ENCODE measurements around the gene MED17. TPM values are rescaled to one million over a fixed set of nuclear protein-coding genes. Genes with fewer than 3 reads are reported as not detected.

Gene MED17
- total RNA-seq, 1 donor from 2014 or later = 30.8 TPM

DNA sequence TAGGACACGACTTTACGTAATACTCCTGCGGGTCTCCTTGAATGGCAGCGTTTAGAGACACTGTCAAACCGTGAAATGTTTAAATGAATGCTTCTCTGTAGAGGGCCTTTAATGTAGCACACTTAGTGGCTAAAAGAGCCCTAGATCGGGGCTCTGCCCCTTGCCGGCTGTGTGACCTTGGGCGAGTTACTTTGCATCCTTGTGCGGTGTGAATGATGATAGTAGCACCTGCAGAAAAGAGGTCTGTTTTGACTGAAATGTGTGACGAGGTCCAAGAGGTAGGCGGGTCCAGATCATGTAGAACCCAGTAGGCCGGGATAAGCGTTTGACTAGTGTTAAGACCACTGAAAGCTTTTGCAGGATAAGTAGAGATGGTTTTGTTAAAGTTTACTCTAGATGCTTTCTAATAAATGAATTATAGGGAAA is 866 bp downstream of the MED17 start:
- DNase-seq = no peak
- intact Hi-C loops (cut with DNase I) = no loop called here
- H3K4me1 ChIP-seq = peaks cover 33% of the 10 kb centered on the region
- H3K27ac ChIP-seq = peak overlapping the region; percentile 93
- no peaks in the 10 kb centered on the region for H3K27me3 ChIP-seq (ENCODE audit: low read depth)
- H3K4me3 ChIP-seq = peak overlapping the region; percentile 95
- peak in 1 of 2 donors; percentile 14 for ATAC-seq
- peaks cover 21% of the 10 kb centered on the region for H3K36me3 ChIP-seq
- H3K9me3 ChIP-seq = no peaks in the 10 kb centered on the region
- TF ChIP-seq, protein P1, sequence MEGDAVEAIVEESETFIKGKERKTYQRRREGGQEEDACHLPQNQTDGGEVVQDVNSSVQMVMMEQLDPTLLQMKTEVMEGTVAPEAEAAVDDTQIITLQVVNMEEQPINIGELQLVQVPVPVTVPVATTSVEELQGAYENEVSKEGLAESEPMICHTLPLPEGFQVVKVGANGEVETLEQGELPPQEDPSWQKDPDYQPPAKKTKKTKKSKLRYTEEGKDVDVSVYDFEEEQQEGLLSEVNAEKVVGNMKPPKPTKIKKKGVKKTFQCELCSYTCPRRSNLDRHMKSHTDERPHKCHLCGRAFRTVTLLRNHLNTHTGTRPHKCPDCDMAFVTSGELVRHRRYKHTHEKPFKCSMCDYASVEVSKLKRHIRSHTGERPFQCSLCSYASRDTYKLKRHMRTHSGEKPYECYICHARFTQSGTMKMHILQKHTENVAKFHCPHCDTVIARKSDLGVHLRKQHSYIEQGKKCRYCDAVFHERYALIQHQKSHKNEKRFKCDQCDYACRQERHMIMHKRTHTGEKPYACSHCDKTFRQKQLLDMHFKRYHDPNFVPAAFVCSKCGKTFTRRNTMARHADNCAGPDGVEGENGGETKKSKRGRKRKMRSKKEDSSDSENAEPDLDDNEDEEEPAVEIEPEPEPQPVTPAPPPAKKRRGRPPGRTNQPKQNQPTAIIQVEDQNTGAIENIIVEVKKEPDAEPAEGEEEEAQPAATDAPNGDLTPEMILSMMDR (IDR thresholded peaks at IDR 0.05) = no peak

DNA sequence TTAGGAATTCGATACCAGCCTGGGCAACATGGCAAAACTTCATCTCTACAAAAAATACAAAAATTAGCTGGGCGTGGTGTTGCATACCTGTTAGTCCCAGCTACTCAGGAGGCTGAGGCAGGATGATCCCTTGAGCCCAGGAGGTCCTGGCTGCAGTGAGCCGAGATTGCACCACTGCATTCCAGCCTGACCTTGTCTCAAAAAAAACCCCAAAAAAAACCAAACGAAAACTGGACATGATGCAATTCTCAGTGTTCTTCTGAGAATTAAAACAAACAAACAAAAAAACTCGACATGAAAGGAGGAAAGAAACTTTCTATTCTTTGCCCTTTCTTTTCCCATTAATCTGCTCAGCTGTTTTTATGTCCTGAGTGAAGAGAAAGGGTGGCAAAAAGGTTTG is 7.4 kb downstream of the MED17 start:
- no peaks in the 10 kb centered on the region for H3K9me3 ChIP-seq
- H3K27ac ChIP-seq = no peak overlapping the region
- no peak for ATAC-seq
- TF ChIP-seq, protein P1 (IDR thresholded peaks at IDR 0.05) = no peak
- no peak for DNase-seq
- peaks cover 86% of the 10 kb centered on the region for H3K36me3 ChIP-seq
- H3K4me3 ChIP-seq = no peak overlapping the region
- no peaks in the 10 kb centered on the region for H3K27me3 ChIP-seq (ENCODE audit: low read depth)
- peaks cover 11% of the 10 kb centered on the region for H3K4me1 ChIP-seq
- intact Hi-C loops (cut with DNase I) = no loop called here

DNA sequence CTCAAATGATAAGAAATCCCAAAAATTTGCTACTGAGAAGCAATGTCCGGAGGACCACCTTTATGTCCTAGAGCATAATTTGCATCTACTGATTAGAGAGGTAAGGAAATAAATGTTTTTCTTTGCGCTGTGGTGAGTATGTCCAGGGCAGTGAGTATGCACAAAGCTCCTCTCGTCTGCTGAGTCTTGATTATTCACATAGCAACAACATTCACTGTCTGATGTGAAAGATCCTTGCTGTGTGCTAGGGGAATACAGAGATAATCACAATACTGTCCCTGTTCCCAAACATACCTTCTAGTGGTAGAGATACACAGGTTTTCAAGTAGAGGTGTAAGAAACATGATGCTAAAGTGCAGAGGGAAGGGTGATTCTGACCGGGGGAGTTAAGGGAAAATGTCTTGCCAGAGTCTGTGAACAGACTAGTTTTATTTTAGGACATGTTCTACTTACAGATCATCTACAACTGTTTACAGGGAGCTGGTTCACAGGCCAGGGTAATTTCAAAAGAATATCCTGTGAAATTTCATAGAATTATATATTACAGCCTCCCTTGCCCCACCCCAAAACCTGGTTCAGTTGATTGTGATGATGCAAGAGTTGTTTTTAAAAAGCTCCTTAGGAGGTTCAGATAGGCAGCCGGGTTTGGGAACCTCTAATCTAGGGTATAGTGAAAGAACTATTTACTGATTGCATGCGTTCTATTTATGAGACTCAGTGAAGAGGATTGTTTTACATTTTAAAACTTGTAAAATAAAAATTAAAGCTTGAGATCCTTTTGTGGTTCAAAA is 12.6 kb downstream of the MED17 start:
- peaks cover 100% of the 10 kb centered on the region for H3K36me3 ChIP-seq
- TF ChIP-seq, protein P1 (IDR thresholded peaks at IDR 0.05) = no peak
- intact Hi-C loops (cut with DNase I) = no loop called here

DNA sequence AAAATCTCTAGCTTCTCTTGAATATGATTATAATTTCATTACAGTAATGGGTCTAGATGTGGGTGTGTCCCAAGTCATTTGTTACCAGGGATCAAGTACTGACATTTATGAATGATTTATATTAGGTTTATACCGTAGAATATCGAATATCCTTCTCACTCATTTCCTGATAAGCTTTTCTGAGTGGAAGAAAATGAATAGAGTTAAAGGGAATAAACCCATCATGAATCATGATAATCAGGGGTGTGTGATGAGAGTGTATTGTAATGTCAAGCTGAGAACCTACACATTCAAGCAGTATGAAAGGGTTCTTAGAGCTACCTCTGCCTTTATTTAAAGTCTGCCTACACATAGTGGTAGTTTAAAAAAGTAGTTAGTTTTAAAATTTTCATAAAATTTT is 17.3 kb downstream of the MED17 start:
- no peak overlapping the region for H3K4me3 ChIP-seq
- intact Hi-C loops (cut with DNase I) = no loop called here
- H3K36me3 ChIP-seq = peaks cover 100% of the 10 kb centered on the region
- no peaks in the 10 kb centered on the region for H3K9me3 ChIP-seq
- no peak overlapping the region for H3K27ac ChIP-seq
- H3K4me1 ChIP-seq = no peaks in the 10 kb centered on the region
- TF ChIP-seq, protein P1 (IDR thresholded peaks at IDR 0.05) = no peak
- no peaks in the 10 kb centered on the region for H3K27me3 ChIP-seq (ENCODE audit: low read depth)
- ATAC-seq (no peak), DNase-seq (no peak)

More for the DNA sequence above, 12.6 kb downstream of the MED17 start:
- Histone ChIP-seq H3K4me3 (no peak overlapping the region), H3K4me1 (no peaks in the 10 kb centered on the region), H3K27ac (no peak overlapping the region), H3K27me3 (ENCODE audit: low read depth) (no peaks in the 10 kb centered on the region), H3K9me3 (no peaks in the 10 kb centered on the region)
- no peak for ATAC-seq
- DNase-seq = no peak

DNA sequence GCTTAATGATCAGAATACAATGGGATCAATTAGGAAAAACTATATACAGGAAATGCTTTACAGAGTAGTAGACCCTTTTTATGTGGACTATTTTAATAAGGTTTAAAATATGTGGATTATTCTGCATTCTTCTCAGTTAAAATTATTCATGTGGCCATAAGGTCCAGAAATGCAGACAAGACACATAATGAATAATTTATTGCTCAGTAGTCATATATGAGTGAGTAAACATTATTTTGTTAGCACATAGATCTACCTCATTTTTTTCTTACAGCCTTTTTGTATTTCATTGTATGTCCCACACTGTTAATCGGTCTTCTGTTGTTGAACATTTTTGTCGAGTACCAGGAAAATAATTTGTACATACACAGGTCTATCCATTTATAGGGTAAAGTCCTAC is 20.8 kb downstream of the MED17 start:
- Histone ChIP-seq H3K36me3 (peaks cover 100% of the 10 kb centered on the region), H3K27me3 (ENCODE audit: low read depth) (no peaks in the 10 kb centered on the region), H3K4me3 (no peak overlapping the region), H3K4me1 (no peaks in the 10 kb centered on the region), H3K27ac (no peak overlapping the region), H3K9me3 (no peaks in the 10 kb centered on the region)
- TF ChIP-seq, protein P1 (IDR thresholded peaks at IDR 0.05) = no peak
- intact Hi-C loops (cut with DNase I) = no loop called here
- DNase-seq = no peak
- ATAC-seq = no peak

All from lower lobe of right lung (tissue), 2 donors.